T47D (cell line): Measurements from ENCODE around the gene AGAP1.
A peak's percentile ranks its signal among the peaks of the same experiment; 100 is the strongest.

Experiments
- DNase-seq, 2 experiments: peaks; one replicate each; pipeline versions ENCODE4 v3.0.0 to v3.0.0-alpha.2; 2011 to 2012; ENCODE audit warnings: low read depth in 1 of 2, low spot score in 1 of 2
- JUND ChIP-seq: IDR thresholded peaks from 2 replicates; pipeline ENCODE4 v1.6.1; 2012; ENCODE audit warnings: low read depth
- in situ Hi-C: cut with HindIII; loops from 2 replicates; pipeline ENCODE4 v1.10.0; 2016; ENCODE audit warnings: low sequenced_read_pairs, low pct_unique_long_range_greater_than_20kb

The AGAP1 gene

GRCh38 chr2:235779444-235779896 is 285.6 kb downstream of the AGAP1 start:
- TF ChIP-seq JUND: no peak
- DNase-seq: peak; percentile 60 to 76
- in situ Hi-C loops: no loop called here

DNA sequence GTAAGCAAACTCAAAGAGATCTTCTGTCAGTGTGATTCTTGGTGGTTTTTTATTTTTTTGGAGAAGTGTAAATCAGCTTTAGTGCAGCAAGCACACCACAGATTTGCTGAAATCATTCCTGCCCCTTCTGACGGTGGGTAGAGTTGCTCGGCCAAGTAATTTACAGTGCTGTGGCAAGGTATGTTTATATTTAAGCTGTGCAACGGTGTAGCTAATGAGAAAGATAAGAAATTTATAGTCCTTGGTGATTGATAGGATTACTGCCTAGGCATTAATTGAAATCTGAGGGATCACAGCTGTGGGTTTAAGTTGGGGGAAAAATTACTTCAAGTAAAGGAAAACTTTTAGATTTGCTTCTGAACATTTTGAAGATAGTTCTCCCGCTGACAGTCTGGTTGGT is 286.6 kb downstream of the AGAP1 start:
- no peak for TF ChIP-seq JUND
- in situ Hi-C loops: no loop called here
- DNase-seq: no peak

DNA sequence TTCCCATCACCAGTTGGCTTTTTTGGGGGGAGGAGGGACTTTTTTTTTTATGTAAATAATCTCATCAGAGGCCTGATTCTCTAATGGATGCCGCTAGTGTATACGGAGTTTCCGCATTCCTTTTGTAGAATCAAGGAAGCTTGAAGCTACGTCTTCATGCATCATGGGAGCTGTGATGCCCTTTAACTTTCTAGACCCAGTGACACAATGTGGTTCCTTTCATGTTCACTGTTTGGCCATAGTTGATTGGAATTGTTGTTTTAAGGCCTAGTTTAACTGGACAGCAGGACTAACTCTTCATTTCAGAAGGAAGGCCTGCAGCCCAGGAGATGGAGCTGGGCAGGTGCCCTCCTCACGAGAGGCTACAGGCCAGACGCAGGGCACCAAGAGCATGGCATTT is 287.9 kb downstream of the AGAP1 start:
- in situ Hi-C loops: no loop called here
- no peak for TF ChIP-seq JUND
- DNase-seq: no peak

- no peak for DNase-seq
- no peak for TF ChIP-seq JUND
- in situ Hi-C loops: no loop called here
Measured at GRCh38 chr2:235784788-235785187, 290.9 kb downstream of the AGAP1 start.

DNA sequence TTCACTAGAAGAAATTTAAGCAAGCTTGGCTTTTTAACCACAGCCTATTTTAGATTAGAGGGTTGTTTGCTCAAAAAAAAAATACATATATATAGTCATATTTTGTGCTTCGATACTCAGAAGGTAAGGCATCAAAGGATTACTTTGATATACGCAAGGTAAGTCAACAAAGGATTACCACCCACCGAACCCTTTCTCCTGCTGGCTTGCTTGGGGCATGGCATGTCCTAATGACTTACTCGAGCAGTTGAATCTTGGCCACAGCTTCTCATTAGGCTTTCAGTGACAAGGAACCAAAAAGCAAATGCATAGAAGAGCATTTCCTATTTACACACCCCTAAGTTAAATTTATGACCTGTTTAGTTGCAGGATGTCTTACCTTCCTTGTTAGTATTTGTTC is 295.7 kb downstream of the AGAP1 start:
- in situ Hi-C loops: no loop called here
- no peak for DNase-seq
- TF ChIP-seq JUND: no peak

- DNase-seq: peak in 1 of 2 experiments; percentile 44
- TF ChIP-seq JUND: no peak
- in situ Hi-C loops: no loop called here
Measured at GRCh38 chr2:235793163-235793752, 299.4 kb downstream of the AGAP1 start.

GRCh38 chr2:235799281-235799680 is 305.4 kb downstream of the AGAP1 start:
- TF ChIP-seq JUND: no peak
- no peak for DNase-seq
- in situ Hi-C loops: no loop called here

DNA sequence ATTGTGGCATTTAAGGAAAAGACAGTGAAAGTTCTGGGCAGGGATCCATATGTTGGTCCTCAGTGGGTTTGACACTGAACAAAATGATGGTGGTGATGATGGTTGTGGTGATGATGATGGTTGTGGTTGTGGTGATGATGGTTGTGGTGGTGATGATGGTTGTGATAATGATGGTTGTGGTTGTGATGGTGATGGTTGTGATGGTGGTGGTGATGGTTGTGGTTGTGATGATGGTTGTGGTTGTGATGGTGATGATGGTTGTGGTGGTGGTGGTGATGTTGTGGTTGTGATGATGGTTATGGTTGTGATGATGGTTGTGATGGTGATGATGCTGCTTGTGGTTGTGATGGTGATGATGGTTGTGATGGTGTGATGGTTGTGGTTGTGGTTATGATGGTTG is 308.7 kb downstream of the AGAP1 start:
- DNase-seq: no peak
- TF ChIP-seq JUND: no peak
- in situ Hi-C loops: no loop called here

DNA sequence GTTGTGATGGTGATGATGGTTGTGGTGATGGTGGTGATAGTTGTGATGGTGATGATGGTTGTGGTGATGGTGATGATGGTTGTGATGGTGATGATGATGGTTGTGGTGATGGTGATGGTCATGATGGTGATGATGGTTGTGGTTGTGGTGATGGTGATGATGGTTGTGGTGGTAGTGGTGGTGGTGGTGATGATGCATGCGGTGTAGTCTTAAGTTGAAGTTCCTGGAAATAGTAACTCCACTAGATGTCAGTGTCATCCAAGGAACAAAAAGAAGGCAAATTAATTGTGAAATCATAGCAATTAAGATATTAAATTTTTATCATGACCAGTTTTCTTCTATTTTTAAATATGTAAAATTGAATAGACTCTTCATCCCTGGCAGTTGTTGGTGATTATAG is 309.2 kb downstream of the AGAP1 start:
- in situ Hi-C loops: no loop called here
- TF ChIP-seq JUND: no peak
- DNase-seq: no peak

- in situ Hi-C loops: no loop called here
- TF ChIP-seq JUND: no peak
- no peak for DNase-seq
Measured at GRCh38 chr2:235804676-235805075, 310.8 kb downstream of the AGAP1 start.

GRCh38 chr2:235806986-235807750 is 313.3 kb downstream of the AGAP1 start:
- in situ Hi-C loops: no loop called here
- TF ChIP-seq JUND: no peak
- DNase-seq: no peak

GRCh38 chr2:235808366-235808765 is 314.5 kb downstream of the AGAP1 start:
- in situ Hi-C loops: no loop called here
- no peak for DNase-seq
- no peak for TF ChIP-seq JUND

GRCh38 chr2:235810252-235810651 is 316.4 kb downstream of the AGAP1 start:
- DNase-seq: no peak
- no peak for TF ChIP-seq JUND
- in situ Hi-C loops: no loop called here

- no peak for TF ChIP-seq JUND
- in situ Hi-C loops: no loop called here
- no peak for DNase-seq
Measured at GRCh38 chr2:235810846-235811245, 317.0 kb downstream of the AGAP1 start.
